Erythroblast (primary cell): ENCODE results near the gene IDH1.

Experiments
- GATA1 ChIP-seq: IDR thresholded peaks from 2 replicates; pipeline ENCODE4 v1.6.1; 2011; ENCODE audit warnings: low read depth, mild to moderate bottlenecking, control low read depth, low read length, moderate library complexity
- POLR2A ChIP-seq: IDR thresholded peaks from 2 replicates; pipeline ENCODE4 v1.6.1; 2011; ENCODE audit warnings: mild to moderate bottlenecking, low read length

GRCh38 chr2:208254118-208254870 is 577 bp downstream of the IDH1 start:
- TF ChIP-seq POLR2A (no peak), GATA1 (no peak)
